Stimulated activated CD8-positive, alpha-beta memory T cell treated with anti-CD3 and anti-CD28 coated beads, Interleukin-15, amount 100 ng/mL, for 4 hours (primary cell): ENCODE results near the gene PKMYT1.

ENCODE experiments used
- DNase-seq, 2 donors: peaks; one replicate each; pipeline ENCODE4 v3.0.0-alpha.2; 2020; ENCODE audit warnings: low read depth in 2 of 2

The PKMYT1 gene

GRCh38 chr16:2996298-2996697, 16.1 kb upstream of the PKMYT1 start:
- DNase-seq: no peak

- no peak for DNase-seq
These were observed 12.3 kb upstream of the PKMYT1 start for GRCh38 chr16:2992383-2993081.

- no peak for DNase-seq
These were observed 11.5 kb upstream of the PKMYT1 start for GRCh38 chr16:2991566-2992261.

- no peak for DNase-seq
These were observed 10.6 kb upstream of the PKMYT1 start for GRCh38 chr16:2990891-2991290.

- DNase-seq: no peak
These were observed 8.4 kb upstream of the PKMYT1 start for GRCh38 chr16:2988590-2989099.

GRCh38 chr16:2987833-2988232, 7.6 kb upstream of the PKMYT1 start:
- no peak for DNase-seq

- DNase-seq: no peak
These were observed 7.0 kb upstream of the PKMYT1 start for GRCh38 chr16:2987286-2987685.

- DNase-seq: no peak
These were observed 6.5 kb upstream of the PKMYT1 start for GRCh38 chr16:2986623-2987188.

GRCh38 chr16:2985893-2986355, 5.7 kb upstream of the PKMYT1 start:
- no peak for DNase-seq

- DNase-seq: no peak
These were observed 5.2 kb upstream of the PKMYT1 start for GRCh38 chr16:2985462-2985861.

GRCh38 chr16:2983706-2984136, 3.5 kb upstream of the PKMYT1 start:
- DNase-seq: no peak

GRCh38 chr16:2982402-2982801, 2.2 kb upstream of the PKMYT1 start:
- DNase-seq: no peak

GRCh38 chr16:2981899-2982250, 1.6 kb upstream of the PKMYT1 start:
- no peak for DNase-seq

- DNase-seq: no peak
These were observed 1.1 kb upstream of the PKMYT1 start for GRCh38 chr16:2981177-2981898.

- DNase-seq: no peak
These were observed 498 bp downstream of the PKMYT1 start for GRCh38 chr16:2979669-2980226.

GRCh38 chr16:2977440-2977839, 2.8 kb downstream of the PKMYT1 start:
- DNase-seq: no peak

- DNase-seq: no peak
These were observed 3.6 kb downstream of the PKMYT1 start for GRCh38 chr16:2976673-2977072.

- no peak for DNase-seq
These were observed 4.0 kb downstream of the PKMYT1 start for GRCh38 chr16:2976201-2976600.

GRCh38 chr16:2975161-2975795, 5.0 kb downstream of the PKMYT1 start:
- no peak for DNase-seq

GRCh38 chr16:2974319-2975056, 5.8 kb downstream of the PKMYT1 start:
- no peak for DNase-seq
